Measurements from ENCODE around the gene LGALS14.

- TF ChIP-seq CTCF (IDR thresholded peaks at IDR 0.05): no peak
- no peak for TF ChIP-seq POLR2A (IDR thresholded peaks at IDR 0.05)
These were observed 36.1 kb downstream of the LGALS14 start for GRCh38 chr19:39740395-39740794.

All from body of pancreas (tissue), 4 donors.